ENCODE results near the gene TTLL9. TPM values are rescaled to one million over a fixed set of nuclear protein-coding genes. Genes with fewer than 3 reads are reported as not detected.

The TTLL9 gene
- total RNA-seq, 1 donor: 0.09 TPM

DNA sequence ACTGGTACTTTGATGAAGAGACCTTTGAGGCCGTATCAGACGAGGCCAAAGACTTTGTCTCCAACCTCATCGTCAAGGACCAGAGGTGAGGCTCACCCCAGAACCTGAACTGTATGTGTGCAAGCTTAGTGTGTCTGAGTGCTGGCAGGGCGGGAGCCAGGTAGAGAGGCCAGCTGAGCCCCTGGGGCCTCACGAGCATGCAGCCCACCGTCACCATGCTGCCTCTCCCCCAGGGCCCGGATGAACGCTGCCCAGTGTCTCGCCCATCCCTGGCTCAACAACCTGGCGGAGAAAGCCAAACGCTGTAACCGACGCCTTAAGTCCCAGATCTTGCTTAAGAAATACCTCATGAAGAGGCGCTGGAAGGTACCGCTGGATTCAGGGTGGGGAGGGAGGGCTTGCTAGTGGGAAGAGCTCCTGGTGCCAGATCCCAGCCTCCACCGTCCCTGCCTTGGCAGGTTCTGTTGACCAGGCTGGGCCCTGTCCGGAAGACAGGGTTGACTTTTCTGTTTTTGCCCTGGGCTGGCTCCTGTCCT is 38.6 kb upstream of the TTLL9 start:
- no peak overlapping the region for H3K4me3 ChIP-seq (ENCODE audit: low read depth, low read length)
- TF ChIP-seq, protein P1, sequence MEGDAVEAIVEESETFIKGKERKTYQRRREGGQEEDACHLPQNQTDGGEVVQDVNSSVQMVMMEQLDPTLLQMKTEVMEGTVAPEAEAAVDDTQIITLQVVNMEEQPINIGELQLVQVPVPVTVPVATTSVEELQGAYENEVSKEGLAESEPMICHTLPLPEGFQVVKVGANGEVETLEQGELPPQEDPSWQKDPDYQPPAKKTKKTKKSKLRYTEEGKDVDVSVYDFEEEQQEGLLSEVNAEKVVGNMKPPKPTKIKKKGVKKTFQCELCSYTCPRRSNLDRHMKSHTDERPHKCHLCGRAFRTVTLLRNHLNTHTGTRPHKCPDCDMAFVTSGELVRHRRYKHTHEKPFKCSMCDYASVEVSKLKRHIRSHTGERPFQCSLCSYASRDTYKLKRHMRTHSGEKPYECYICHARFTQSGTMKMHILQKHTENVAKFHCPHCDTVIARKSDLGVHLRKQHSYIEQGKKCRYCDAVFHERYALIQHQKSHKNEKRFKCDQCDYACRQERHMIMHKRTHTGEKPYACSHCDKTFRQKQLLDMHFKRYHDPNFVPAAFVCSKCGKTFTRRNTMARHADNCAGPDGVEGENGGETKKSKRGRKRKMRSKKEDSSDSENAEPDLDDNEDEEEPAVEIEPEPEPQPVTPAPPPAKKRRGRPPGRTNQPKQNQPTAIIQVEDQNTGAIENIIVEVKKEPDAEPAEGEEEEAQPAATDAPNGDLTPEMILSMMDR (IDR thresholded peaks at IDR 0.05; ENCODE audit: insufficient read depth, low read length): no peak
- no peak for DNase-seq (ENCODE audit: low read depth)

DNA sequence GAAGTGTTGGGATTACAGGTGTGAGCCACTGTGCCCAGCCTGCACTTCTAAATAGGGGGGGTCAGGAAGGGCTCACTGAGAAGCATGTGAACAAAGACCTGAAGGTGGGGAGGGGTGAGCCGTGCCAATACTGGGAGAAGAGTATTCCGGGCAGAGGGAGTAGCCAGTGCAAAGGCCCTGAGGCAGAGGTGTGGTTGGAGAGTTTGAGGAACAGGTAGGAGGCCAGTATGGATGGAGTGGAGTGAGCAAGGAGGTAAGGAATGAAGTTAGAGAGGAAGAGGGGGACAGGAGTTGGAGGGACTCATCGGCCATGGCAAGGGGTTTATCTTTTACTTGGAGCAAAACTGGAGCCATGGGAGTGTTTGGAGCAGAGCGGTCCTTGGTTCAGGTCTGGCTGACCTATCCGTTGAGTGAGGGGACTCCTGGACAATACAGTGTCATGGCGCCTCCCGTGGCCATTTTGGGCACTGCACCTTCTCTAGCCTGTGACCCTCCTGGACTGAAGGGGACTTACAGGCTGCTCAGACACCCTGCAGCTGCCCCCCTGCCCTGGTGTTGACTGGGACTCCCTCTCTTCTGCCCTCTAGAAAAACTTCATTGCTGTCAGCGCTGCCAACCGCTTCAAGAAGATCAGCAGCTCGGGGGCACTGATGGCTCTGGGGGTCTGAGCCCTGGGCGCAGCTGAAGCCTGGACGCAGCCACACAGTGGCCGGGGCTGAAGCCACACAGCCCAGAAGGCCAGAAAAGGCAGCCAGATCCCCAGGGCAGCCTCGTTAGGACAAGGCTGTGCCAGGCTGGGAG is 37.1 kb upstream of the TTLL9 start:
- TF ChIP-seq, protein P1 (IDR thresholded peaks at IDR 0.05; ENCODE audit: insufficient read depth, low read length): peak; percentile 92
- no peak overlapping the region for H3K4me3 ChIP-seq (ENCODE audit: low read depth, low read length)
- DNase-seq (ENCODE audit: low read depth): peak; percentile 39

DNA sequence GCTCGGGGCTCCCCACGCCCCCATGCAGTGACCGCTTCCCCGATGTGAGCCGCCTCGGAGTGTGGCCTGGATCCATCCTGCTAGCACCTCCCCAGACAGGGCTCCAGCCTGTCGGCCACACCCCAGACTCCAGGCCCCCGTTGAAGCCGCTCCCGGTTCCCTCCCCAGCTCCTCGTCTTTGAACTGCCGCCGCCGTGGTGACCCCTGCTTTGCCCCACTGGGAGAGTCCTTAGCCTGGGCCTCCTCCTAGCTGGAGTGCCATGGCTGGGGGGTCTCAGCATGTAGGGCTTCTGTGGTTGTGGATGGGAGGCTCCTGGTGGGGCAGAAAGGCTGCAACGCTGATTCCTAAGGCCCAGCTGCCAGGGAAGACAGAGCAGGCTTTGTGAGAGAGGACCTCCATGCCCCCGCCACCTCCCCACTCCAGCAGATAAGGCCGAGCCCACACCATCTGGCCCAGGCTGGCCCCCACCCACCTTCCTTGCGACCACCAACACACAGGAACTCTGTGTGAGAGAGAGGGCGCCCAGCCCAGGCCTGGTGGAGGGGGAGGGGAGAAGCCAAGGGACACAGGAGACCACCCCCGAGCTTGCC is 36.4 kb upstream of the TTLL9 start:
- TF ChIP-seq, protein P1 (IDR thresholded peaks at IDR 0.05; ENCODE audit: insufficient read depth, low read length): no peak
- no peak overlapping the region for H3K4me3 ChIP-seq (ENCODE audit: low read depth, low read length)
- no peak for DNase-seq (ENCODE audit: low read depth)

DNA sequence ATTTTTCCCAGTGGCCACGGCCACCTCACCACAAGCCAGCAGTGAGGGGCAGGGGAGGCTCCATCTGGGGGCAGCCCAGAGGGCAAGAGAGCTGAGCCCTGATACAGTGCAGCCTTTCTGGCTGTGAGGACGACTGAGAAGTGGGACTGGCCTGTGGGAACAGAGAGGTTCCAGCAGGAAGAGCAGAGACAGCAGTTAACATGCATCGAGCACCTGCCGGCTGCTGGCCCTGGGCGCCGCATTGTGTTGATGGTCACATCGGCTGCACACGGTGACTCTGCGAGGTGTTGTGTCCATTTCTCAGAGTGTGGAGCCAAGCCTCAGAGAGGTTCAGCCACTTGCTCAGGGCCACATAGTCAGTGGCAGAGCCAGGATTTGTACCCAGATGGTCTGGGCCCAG is 34.9 kb upstream of the TTLL9 start:
- no peak for DNase-seq (ENCODE audit: low read depth)
- no peak overlapping the region for H3K4me3 ChIP-seq (ENCODE audit: low read depth, low read length)
- TF ChIP-seq, protein P1 (IDR thresholded peaks at IDR 0.05; ENCODE audit: insufficient read depth, low read length): no peak

DNA sequence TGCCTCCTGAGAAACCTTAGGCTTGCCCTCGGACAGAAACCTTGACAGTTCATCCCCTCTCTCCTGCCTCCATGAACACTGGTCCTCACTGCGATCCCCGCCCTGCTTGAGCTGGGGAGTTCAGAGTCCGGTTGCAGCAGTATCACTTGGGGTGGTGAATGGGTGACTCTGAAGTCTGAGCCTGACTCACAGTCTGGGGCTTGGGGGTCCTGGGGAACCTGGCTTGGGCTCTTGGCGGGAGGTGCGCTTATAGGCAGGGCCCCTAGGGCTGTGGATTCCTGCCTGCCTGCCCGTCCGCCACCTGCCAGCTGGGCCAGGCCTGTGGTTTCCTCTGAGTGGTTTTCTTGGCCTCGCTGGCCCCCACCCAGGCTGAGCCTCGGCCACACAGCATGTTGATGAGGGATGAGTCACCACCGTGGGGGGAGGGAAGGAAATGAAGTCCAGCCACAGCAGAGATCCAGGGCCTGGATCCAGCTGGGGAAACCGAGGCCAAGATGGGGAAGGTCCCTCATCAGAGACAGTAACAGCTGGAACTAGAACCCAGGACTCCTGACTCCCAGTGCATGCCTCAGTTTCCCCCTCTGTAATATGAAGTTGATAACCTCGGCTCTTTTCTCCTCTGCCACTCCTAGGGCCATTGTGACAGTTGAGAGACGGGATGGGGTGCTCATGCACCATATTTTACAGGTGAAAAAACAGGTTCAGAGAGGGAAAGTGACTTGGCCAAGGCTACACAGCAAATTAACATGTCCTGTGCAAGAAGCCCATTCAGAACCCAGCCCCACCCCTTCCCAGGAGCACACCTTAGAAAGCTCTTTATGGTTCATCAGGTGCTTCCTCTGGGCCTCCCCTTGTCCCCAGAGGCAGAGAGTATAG is 34.2 kb upstream of the TTLL9 start:
- H3K4me3 ChIP-seq (ENCODE audit: low read depth, low read length): no peak overlapping the region
- TF ChIP-seq, protein P1 (IDR thresholded peaks at IDR 0.05; ENCODE audit: insufficient read depth, low read length): peak; percentile 5
- DNase-seq (ENCODE audit: low read depth): peak; percentile 89

DNA sequence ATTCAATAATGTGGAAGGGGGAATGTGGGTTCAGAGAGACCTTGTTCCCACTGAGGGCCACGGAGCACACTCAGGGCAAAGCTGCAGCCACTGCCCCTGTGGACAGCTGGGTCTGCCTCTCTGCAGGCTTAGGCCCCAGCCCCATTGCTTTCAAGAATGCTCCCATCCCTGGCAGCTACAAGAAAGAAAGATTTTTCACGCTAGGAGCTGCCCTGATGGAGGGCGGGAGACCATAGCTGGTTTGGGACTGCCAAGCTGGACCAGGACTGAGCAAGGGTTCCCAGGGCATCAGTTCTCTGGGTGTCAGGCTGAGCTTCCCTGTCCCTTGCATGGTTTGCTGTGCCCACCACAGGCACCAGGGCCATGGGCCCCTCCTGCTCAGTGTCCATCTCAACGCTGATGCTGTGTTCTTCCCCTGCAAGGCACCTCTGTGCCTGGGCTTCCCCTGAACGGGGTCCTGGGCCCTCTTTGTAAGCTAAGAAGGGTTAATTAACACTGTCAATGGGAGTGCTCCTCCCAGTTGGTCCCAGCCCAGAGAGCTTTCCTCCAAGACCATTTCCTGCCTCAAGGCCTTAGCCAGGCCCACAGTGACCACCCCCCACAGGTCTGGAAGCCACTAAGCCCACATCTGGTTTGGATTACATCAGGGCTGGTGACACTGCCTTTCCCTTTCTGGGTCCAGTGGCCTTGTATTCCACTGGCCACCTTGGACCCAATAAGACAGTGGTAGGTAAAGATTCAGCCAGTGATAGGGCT is 33.4 kb upstream of the TTLL9 start:
- no peak overlapping the region for H3K4me3 ChIP-seq (ENCODE audit: low read depth, low read length)
- no peak for DNase-seq (ENCODE audit: low read depth)
- TF ChIP-seq, protein P1 (IDR thresholded peaks at IDR 0.05; ENCODE audit: insufficient read depth, low read length): no peak

Data from fibroblast of the aortic adventitia (primary cell).